Measurements from ENCODE around the gene CNPPD1.

- no peak for TF ChIP-seq EZH2 (IDR thresholded peaks at IDR 0.05; ENCODE audit: insufficient read depth, poor library complexity, severe bottlenecking)
- no peak for TF ChIP-seq EZH2phosphoT487 (IDR thresholded peaks at IDR 0.05; ENCODE audit: insufficient read depth, low read depth)
Measured at GRCh38 chr2:219181531-219181930, 4.8 kb upstream of the CNPPD1 start.
